Measurements from ENCODE around the gene KCTD8.

DNA sequence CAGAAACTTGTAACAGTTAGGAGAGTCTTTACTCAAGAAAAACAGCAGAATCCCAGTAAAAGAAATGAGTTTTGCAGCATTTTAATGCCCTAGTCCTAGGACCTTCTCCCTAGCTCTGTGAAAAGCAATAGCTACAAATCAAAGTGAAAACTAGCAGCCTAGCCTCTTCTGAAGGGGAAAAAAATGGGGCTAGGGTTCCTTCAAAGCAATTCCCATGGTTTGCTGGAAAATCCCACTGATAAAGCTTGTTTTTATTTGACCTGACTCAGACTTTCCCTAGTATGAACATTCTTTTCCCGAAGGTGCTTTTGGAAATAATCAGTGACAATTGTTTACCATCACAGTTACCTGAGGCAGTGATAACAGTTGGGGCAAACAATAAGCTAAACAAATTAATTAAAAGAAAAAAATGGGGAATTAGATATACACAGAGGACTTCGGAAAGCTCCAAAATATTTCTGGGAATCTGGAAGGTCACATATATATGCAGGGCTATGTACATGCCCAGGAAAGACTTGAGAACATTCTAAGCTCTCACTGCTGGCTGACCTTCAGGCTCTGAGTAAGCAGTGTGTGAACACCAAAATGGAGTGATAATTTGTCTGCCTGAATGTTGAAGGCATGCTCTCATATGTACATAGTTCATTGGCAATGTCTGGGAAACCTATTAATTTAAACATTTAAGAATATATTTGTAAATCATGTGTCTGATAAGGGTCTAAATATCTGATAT, 285.9 kb downstream of the KCTD8 start:
- no peak for TF ChIP-seq POLR2A (IDR thresholded peaks at IDR 0.05)
- TF ChIP-seq, protein P1, sequence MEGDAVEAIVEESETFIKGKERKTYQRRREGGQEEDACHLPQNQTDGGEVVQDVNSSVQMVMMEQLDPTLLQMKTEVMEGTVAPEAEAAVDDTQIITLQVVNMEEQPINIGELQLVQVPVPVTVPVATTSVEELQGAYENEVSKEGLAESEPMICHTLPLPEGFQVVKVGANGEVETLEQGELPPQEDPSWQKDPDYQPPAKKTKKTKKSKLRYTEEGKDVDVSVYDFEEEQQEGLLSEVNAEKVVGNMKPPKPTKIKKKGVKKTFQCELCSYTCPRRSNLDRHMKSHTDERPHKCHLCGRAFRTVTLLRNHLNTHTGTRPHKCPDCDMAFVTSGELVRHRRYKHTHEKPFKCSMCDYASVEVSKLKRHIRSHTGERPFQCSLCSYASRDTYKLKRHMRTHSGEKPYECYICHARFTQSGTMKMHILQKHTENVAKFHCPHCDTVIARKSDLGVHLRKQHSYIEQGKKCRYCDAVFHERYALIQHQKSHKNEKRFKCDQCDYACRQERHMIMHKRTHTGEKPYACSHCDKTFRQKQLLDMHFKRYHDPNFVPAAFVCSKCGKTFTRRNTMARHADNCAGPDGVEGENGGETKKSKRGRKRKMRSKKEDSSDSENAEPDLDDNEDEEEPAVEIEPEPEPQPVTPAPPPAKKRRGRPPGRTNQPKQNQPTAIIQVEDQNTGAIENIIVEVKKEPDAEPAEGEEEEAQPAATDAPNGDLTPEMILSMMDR (IDR thresholded peaks at IDR 0.05), result no peak
